Naive thymus-derived CD8-positive, alpha-beta T cell (primary cell): Measurements from ENCODE around the gene SMIM32. TPM values are rescaled to one million over a fixed set of nuclear protein-coding genes. Genes with fewer than 3 reads are reported as not detected.

Experiments
- ATAC-seq, 2 donors: fragments of 150-1000 bp; cut with Tn5 transposase in 1 of 2; sonication (Bioruptor Pico), chemical (Tn5 transposase) in 1 of 2; 1 replicate in 1 of 2; 2 replicates in 1 of 2; pipeline ENCODE4 v1.10.0; 2021; ENCODE audit warnings: mild to moderate bottlenecking in 2 of 2, moderate library complexity in 2 of 2
- POLR2A ChIA-PET: fragments of 350-600 bp; sonication (Branson Sonifier 250); formaldehyde crosslinking; loops from one replicate; lab custom pipeline; 2021; ENCODE audit warnings: antibody characterized with exemption; lab: Charles Lee
- DNase-seq, 10 donors: peaks; one replicate each; pipeline versions ENCODE4 v3.0.0 to v3.0.0-alpha.2; 2020 to 2022
- H3K27ac Mint-ChIP-seq, 10 donors: one replicate each; pipeline ENCODE4 v1.8.0; 2020 to 2022; ENCODE audit warnings: mild to moderate bottlenecking in 10 of 10, mixed read lengths in 10 of 10, moderate library complexity in 4 of 10, inconsistent platforms in 1 of 10
- H3K27me3 Mint-ChIP-seq, 5 donors: one replicate each; pipeline ENCODE4 v1.8.0; 2021 to 2022; ENCODE audit warnings: mixed read lengths in 5 of 5
- H3K36me3 Mint-ChIP-seq, 3 donors: one replicate each; pipeline ENCODE4 v1.8.0; 2020 to 2022; ENCODE audit warnings: mixed read lengths in 3 of 3, mild to moderate bottlenecking in 2 of 3, inconsistent platforms in 1 of 3
- H3K4me1 Mint-ChIP-seq, 4 donors: one replicate each; pipeline ENCODE4 v1.8.0; 2021 to 2022; ENCODE audit warnings: mixed read lengths in 4 of 4
- H3K4me3 Mint-ChIP-seq, 10 donors: one replicate each; pipeline ENCODE4 v1.8.0; 2020 to 2022; ENCODE audit warnings: mild to moderate bottlenecking in 10 of 10, mixed read lengths in 10 of 10, moderate library complexity in 6 of 10, inconsistent platforms in 1 of 10
- H3K9me3 Mint-ChIP-seq, 9 donors: one replicate each; pipeline ENCODE4 v1.8.0; 2020 to 2022; ENCODE audit warnings: mixed read lengths in 9 of 9, mild to moderate bottlenecking in 3 of 9, inconsistent platforms in 1 of 9, moderate library complexity in 1 of 9
- polyA plus RNA-seq, 3 donors: library from polyadenylated mRNA; unstranded; fragments of 300-500 nt; fragmentation: Illumina TruSeq; gene quantifications; one replicate each; pipeline ENCODE4 v1.2.3, GENCODE V29; 2021
- total RNA-seq, 8 experiments: library from RNA in 2 of 8; stranded (reverse) in 2 of 8; gene quantifications; one replicate each; pipeline ENCODE4 v1.2.3 and lab custom pipeline; 2021 to 2026

Gene SMIM32
- total and polyA plus RNA-seq, 5 experiments from 2014 or later = not detected

- POLR2A ChIA-PET = no interaction called here
- H3K4me1 Mint-ChIP-seq = peaks cover 0 to 5% (median 0%) of the 10 kb centered on the region in 4 donors
- H3K9me3 Mint-ChIP-seq = no peaks in the 10 kb centered on the region
- H3K27me3 Mint-ChIP-seq = peaks cover 10 to 28% (median 15%) of the 10 kb centered on the region in 5 donors
- H3K27ac Mint-ChIP-seq = no peak overlapping the region
- no peak overlapping the region for H3K4me3 Mint-ChIP-seq
- DNase-seq (no peak), ATAC-seq (no peak)
- H3K36me3 Mint-ChIP-seq = no peaks in the 10 kb centered on the region
Measured at GRCh38 chr5:136205061-136205702, 12.2 kb upstream of the SMIM32 start.

- peaks cover 0 to 5% (median 0%) of the 10 kb centered on the region in 4 donors for H3K4me1 Mint-ChIP-seq
- H3K9me3 Mint-ChIP-seq = no peaks in the 10 kb centered on the region
- POLR2A ChIA-PET = no interaction called here
- H3K27me3 Mint-ChIP-seq = peaks cover 8 to 20% (median 13%) of the 10 kb centered on the region in 5 donors
- ATAC-seq (no peak), DNase-seq (no peak)
- H3K36me3 Mint-ChIP-seq = no peaks in the 10 kb centered on the region
- no peak overlapping the region for H3K4me3 Mint-ChIP-seq
- no peak overlapping the region for H3K27ac Mint-ChIP-seq
Measured at GRCh38 chr5:136203303-136203922, 10.5 kb upstream of the SMIM32 start.

GRCh38 chr5:136202469-136203205 is 9.7 kb upstream of the SMIM32 start:
- Mint-ChIP-seq H3K36me3 (no peaks in the 10 kb centered on the region), H3K27ac (no peak overlapping the region), H3K9me3 (no peaks in the 10 kb centered on the region), H3K4me3 (peak overlapping the region in 1 of 10 donors; percentile 40), H3K4me1 (peaks cover 0 to 5% (median 0%) of the 10 kb centered on the region in 4 donors), H3K27me3 (peaks cover 8 to 15% (median 14%) of the 10 kb centered on the region in 5 donors)
- ATAC-seq (no peak), DNase-seq (no peak)
- POLR2A ChIA-PET = no interaction called here

GRCh38 chr5:136201870-136202269 is 8.9 kb upstream of the SMIM32 start:
- Mint-ChIP-seq H3K36me3 (no peaks in the 10 kb centered on the region), H3K27ac (peak overlapping the region in 1 of 10 donors; percentile 22), H3K4me3 (no peak overlapping the region), H3K9me3 (no peaks in the 10 kb centered on the region), H3K4me1 (peaks cover 0 to 5% (median 0%) of the 10 kb centered on the region in 4 donors), H3K27me3 (peaks cover 8 to 23% (median 16%) of the 10 kb centered on the region in 5 donors)
- ATAC-seq (no peak), DNase-seq (no peak)
- POLR2A ChIA-PET = no interaction called here

GRCh38 chr5:136200761-136201160 is 7.8 kb upstream of the SMIM32 start:
- POLR2A ChIA-PET = no interaction called here
- Mint-ChIP-seq H3K36me3 (no peaks in the 10 kb centered on the region), H3K27ac (no peak overlapping the region), H3K9me3 (no peaks in the 10 kb centered on the region), H3K4me1 (peaks cover 0 to 5% (median 0%) of the 10 kb centered on the region in 4 donors), H3K4me3 (no peak overlapping the region), H3K27me3 (peaks cover 8 to 32% (median 25%) of the 10 kb centered on the region in 5 donors)
- ATAC-seq (no peak), DNase-seq (no peak)

GRCh38 chr5:136200130-136200529 is 7.2 kb upstream of the SMIM32 start:
- DNase-seq (no peak), ATAC-seq (no peak)
- Mint-ChIP-seq H3K9me3 (no peaks in the 10 kb centered on the region), H3K4me1 (peaks cover 0 to 5% (median 0%) of the 10 kb centered on the region in 4 donors), H3K36me3 (no peaks in the 10 kb centered on the region), H3K27me3 (peaks cover 10 to 39% (median 32%) of the 10 kb centered on the region in 5 donors), H3K27ac (no peak overlapping the region), H3K4me3 (no peak overlapping the region)
- POLR2A ChIA-PET = no interaction called here

- Mint-ChIP-seq H3K4me1 (peaks cover 0 to 5% (median 0%) of the 10 kb centered on the region in 4 donors), H3K4me3 (no peak overlapping the region)
Measured at GRCh38 chr5:136199408-136199807, 6.4 kb upstream of the SMIM32 start.

GRCh38 chr5:136198453-136198852 is 5.5 kb upstream of the SMIM32 start:
- POLR2A ChIA-PET = no interaction called here
- H3K36me3 Mint-ChIP-seq = no peaks in the 10 kb centered on the region
- no peaks in the 10 kb centered on the region for H3K9me3 Mint-ChIP-seq
- H3K27ac Mint-ChIP-seq = no peak overlapping the region
- peaks cover 14 to 55% (median 44%) of the 10 kb centered on the region in 5 donors for H3K27me3 Mint-ChIP-seq
- DNase-seq (no peak), ATAC-seq (no peak)
- no peak overlapping the region for H3K4me3 Mint-ChIP-seq
- H3K4me1 Mint-ChIP-seq = peaks cover 0 to 3% (median under 1%) of the 10 kb centered on the region in 4 donors

More at GRCh38 chr5:136199408-136199807, 6.4 kb upstream of the SMIM32 start:
- POLR2A ChIA-PET = no interaction called here
- peaks cover 9 to 46% (median 39%) of the 10 kb centered on the region in 5 donors for H3K27me3 Mint-ChIP-seq
- H3K9me3 Mint-ChIP-seq = no peaks in the 10 kb centered on the region
- H3K27ac Mint-ChIP-seq = no peak overlapping the region
- ATAC-seq (no peak), DNase-seq (no peak)
- H3K36me3 Mint-ChIP-seq = no peaks in the 10 kb centered on the region

GRCh38 chr5:136197462-136198142 is 4.6 kb upstream of the SMIM32 start:
- DNase-seq = no peak
- Mint-ChIP-seq H3K27me3 (peaks cover 14 to 57% (median 44%) of the 10 kb centered on the region in 5 donors), H3K4me1 (peaks cover 0 to 6% (median 1%) of the 10 kb centered on the region in 4 donors), H3K9me3 (no peaks in the 10 kb centered on the region), H3K36me3 (no peaks in the 10 kb centered on the region), H3K4me3 (no peak overlapping the region), H3K27ac (no peak overlapping the region)
- POLR2A ChIA-PET = no interaction called here
- ATAC-seq = no peak

- peaks cover 14 to 59% (median 49%) of the 10 kb centered on the region in 5 donors for H3K27me3 Mint-ChIP-seq
- H3K9me3 Mint-ChIP-seq = no peaks in the 10 kb centered on the region
- ATAC-seq (no peak), DNase-seq (no peak)
- POLR2A ChIA-PET = no interaction called here
- H3K36me3 Mint-ChIP-seq = no peaks in the 10 kb centered on the region
- H3K4me1 Mint-ChIP-seq = peaks cover 0 to 6% (median under 1%) of the 10 kb centered on the region in 4 donors
- no peak overlapping the region for H3K27ac Mint-ChIP-seq
- H3K4me3 Mint-ChIP-seq = no peak overlapping the region
Measured at GRCh38 chr5:136195971-136196820, 3.2 kb upstream of the SMIM32 start.

- H3K27ac Mint-ChIP-seq = no peak overlapping the region
- H3K4me1 Mint-ChIP-seq = peaks cover 0 to 6% (median under 1%) of the 10 kb centered on the region in 4 donors
- H3K4me3 Mint-ChIP-seq = no peak overlapping the region
- H3K9me3 Mint-ChIP-seq = no peaks in the 10 kb centered on the region
- POLR2A ChIA-PET = no interaction called here
- H3K36me3 Mint-ChIP-seq = no peaks in the 10 kb centered on the region
- ATAC-seq = no peak
- no peak for DNase-seq
- peaks cover 15 to 60% (median 56%) of the 10 kb centered on the region in 5 donors for H3K27me3 Mint-ChIP-seq
Measured at GRCh38 chr5:136194576-136194975, 1.6 kb upstream of the SMIM32 start.
